NCI-H1092 (cell line): ENCODE results near the gene GJC1.

Source experiments
- DNase-seq: peaks from one replicate; lab custom pipeline; 2025; lab: John Stamatoyannopoulos, UW

Gene GJC1

DNA sequence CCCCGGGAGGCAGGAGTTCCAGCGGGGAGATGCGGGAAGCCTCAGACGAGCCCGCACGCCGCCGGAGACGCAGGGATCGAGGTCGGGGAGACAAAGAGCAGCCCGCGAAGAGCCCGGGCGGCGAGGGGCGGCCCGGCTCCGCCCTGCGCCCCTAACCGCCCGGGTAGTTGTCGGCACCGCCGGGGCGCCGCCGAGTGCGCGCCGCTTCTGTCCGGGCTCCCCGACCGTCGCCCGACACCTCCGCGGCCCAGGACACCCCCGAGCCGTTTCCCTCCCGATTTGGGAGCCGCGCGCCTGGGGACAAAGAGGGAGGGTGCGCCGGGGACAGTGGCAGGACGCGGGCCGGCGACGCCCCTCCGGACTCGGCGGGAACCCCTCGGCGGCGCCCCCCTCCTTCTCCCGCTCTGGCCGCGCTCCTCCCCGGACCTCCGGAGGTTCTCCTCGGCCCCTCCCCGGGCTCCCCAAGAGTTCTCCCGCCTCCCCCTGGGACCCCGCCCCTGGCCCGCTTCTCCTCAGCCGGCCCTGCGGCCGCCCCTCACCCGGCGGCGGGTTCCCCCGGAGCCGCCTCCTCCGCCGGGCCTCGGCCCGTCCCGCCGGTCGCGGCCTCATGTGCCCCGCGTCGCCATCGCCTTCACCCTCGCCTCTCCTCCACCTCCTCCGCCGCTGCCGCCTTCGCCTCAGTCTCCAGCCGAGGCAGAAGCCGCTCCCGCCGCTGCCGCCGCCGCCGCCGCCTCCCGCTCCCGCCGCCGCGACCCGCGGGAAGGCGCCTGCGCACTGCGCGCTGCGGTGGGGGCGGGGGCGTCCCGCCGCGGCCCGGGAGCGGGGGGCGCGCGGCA lies at the start of gene GJC1:
Gene GJC1 (minus strand): TSS at position 765 of the 836 bp plus-strand sequence. CDS start 24,470 bp downstream, outside the sequence.
- DNase-seq: no peak

DNA sequence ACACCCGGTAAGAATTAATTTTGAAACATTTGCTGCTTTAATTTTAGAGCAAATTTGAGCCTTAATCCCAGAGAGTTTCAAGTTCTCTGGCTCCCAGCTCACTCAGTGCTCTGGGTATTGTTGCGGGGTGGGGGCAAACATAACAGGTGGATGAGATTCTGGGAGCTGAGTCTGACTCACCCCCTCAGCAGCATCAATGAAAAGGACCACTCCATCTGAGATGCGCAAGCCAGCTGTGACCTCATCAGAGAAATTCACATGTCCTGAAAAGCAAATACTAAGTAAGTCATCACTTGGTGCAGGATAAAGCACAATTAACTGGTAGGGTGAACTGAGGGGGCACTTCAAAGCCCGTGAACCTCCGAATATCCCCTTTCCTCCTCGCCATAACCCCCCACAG lies 49.3 kb upstream of the GJC1 start:
- no peak for DNase-seq

DNA sequence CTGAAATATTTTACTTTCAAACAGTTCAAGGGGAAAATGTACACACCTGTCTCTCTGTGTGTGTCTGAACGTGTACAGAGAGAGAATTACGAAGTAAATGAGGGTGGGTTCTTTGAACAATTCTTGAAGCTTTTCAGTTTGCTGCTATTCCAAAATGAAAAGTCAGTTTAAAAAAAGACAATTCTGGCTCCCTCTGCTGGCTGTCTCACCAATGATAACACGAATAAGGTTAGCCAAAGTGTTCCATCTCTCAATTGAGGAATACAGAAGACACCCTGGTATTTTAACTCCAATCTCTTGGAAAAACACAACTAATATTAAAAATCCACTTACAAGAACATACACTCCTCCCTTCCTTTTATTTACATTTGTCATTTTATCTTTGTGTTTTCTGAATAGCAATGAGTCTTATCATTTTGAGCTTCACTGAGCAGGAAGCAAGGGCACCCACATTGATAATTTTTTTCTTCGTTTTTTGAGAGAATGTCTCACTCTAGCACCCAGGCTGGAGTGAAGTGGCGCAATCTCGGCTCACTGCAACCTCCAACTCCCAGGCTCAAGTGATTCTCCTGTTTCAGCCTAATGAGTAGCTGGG lies 48.6 kb upstream of the GJC1 start:
- DNase-seq: peak; percentile 45

DNA sequence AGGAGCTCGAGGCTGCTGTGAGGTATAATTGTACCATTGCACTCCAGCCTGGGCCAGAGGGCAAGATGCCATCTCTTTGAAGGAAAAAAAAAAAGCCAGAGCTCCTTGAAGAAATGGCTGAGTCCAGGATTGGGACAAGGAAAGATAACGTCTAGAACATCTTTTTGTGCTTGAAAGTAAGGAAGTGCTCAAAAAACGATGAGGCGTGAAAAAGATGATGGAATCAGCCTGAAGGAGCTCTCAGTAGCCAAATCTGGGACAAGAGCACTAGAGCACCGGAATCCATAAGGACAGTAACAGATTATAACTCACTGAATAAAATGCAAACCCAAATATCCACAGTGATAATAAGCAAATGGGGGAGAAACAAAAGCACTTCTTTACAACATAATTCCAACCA lies 47.0 kb upstream of the GJC1 start:
- no peak for DNase-seq

DNA sequence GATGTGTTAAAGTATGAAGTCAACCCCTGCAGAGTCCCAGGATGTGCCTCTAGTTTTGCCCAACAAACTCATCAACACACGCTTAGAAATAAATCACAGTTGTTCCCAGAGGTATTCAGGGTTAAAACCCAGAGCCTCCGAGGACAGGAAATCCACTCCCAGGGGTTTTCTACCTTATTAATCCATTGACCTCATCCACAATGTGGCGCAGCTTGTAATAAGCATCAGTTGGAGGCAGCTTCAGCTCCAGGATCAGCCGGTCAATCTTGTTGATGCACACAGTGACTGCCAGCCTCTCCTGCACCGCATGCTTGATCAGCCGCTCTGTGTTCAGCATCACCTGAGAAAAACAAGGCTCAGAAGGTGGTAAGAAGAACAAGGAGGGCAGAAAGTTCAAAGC lies 45.7 kb upstream of the GJC1 start:
- DNase-seq: no peak

DNA sequence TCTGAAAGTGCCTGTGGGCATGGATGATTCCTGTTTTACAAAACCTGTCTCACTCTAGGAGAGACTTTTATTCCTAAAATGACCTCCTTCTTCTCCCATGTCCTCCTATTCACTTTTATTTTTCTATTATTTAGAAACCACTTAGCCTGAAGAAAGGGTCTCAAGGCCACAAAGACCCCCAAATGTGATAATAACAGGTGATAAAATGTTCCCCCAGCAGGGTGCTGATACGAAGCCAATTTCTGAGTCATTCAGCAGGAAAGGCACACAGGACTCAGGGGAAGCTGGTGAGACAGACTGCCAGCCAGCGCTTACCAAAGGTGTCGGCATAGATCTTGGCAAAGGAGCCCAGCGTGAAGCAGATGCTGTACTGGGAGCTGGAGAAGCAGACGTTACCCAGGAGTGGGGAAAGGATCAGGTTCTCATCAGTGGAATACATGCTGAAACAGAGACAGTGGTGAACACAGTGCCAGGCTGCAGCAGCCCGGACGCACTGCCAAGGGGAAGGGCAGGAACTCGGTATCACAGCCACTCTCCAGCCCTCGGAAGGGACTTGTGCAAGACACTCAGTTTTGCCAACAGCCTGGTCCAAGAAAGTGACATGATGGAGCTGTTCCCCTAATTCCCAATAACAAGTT lies 42.2 kb upstream of the GJC1 start:
- peak; percentile 64 for DNase-seq

DNA sequence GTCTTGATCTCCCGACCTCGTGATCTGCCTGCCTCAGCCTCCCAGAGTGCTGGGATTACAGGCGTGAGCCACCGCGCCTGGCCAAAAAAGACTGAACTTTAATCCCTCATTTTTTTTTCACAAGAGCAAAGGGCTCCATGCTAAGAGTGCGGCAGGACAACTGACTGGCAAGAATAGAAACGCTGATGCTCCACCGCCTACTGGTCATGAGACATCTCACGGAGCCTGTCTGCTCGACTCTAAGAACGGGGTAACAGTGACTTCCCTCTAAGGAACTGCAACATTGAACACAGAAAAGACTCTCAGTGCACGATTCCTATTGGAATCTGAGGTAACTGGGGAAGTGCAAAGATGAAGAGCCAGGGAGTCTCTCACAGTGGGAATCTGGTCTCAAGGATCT lies 41.5 kb upstream of the GJC1 start:
- no peak for DNase-seq

DNA sequence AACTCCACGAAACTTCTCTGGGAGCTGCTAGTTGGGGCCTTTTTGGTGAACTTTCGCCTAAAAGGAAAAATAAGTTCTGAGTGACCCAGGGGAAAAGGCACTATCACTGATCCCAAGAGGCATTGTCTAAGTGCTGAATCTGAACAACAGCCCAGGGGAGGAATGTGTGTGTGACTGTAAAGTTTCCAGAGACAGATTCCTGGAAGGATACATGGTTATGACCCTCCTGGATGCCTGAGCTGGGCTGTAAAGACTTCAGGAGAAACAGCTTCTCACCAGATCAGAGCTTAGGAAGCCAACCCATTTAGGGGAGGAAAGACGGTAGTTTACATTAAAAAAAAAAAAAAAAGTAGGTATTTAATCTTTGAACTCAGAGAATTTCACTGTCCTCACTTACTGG lies 37.8 kb upstream of the GJC1 start:
- no peak for DNase-seq

DNA sequence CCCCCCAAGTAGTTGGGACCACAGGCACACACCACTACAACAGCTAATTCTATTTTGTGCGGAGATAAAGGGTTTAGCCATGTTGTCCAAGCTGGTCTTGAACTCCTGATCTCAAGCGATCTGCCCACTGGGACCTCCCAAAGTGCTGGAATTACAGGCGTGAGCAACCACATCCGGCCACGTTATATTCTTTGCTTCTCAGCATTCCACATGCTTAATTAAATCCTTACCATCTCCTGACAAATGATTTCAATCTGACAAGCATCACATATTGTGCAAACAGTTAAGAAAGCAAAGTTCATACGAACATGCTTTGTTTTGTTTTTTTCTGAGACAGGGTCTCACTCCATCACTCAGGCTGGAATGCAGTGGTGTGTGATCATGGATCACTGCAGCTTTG lies 35.8 kb upstream of the GJC1 start:
- DNase-seq: no peak

DNA sequence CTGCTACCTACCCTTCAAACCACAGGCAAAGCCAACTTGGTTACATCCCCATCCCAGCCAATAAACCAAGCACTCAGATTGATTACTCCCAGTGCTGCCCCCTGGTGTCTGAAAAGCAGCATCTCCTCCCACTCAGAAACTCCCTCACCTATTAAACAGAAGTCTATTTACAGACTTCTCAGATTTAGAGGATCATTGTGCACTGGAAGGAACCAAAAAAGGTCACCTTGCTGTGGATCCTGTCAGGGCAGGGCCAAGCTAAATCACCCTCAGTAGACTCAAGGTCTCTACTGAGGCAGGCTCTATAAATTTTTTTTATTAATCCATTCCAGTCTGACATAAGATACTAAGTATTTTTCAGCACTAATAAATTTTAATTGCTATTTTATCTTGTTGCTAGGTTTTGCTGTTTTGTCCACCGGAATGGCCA lies 35.2 kb upstream of the GJC1 start:
- DNase-seq: peak; percentile 60

DNA sequence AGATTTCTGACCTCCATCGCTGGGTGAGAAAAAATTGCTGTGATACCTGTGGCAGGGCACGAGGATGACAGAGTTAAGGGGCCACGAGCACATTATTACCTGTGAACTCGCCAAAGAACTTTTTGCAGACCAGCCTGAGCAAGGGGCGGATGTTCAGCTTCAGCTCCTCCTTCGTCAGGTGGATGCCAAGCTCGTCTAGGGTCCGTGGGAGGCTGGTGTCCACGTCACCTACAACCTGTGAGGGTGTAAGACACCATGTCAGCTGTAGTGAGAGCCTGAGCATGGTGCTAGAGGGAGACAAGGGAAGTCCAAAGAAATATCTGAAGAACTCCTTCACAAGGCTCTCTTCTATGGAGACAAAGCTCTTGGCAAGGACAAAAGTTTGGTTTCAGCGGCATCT lies 34.7 kb upstream of the GJC1 start:
- DNase-seq: no peak

DNA sequence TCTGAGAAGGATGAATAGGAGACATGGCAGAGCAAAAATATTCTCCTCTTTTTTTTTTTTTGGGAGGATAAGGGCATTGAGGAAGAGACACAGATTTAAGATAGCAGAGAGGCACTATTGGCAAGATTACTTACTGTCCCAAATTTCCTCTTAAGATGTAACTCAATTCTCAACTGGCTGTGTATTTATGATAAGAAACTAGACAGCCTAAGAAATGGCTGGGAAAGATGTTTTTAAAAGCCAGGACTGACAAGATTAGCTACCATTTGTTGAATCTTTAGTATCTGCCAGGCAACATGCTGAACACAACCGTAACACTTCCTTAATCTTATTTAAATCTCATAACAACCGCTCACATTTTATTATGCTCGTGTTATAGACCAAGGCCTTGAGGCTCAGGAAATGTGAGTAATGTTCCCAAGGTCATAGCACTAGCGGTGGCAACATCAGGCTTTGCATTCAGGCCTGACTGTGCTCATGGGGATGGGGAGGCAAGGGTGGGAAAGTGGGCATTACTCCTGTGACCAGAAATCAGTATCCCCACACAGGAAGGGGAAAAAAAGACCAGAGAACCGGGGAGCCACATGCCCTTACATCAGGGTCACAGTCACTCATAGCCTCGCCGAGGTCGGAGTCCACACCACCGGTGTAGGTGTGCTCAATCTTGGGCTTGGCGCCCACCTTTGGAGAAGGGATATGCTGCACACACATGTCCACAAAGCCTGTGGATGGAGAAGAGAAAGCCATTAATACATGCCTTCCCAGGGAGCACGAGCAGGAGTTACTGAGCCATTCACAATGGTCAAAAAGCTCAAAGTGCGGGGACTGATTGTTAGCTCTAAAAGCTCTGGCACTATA lies 33.2 kb upstream of the GJC1 start:
- DNase-seq: no peak

DNA sequence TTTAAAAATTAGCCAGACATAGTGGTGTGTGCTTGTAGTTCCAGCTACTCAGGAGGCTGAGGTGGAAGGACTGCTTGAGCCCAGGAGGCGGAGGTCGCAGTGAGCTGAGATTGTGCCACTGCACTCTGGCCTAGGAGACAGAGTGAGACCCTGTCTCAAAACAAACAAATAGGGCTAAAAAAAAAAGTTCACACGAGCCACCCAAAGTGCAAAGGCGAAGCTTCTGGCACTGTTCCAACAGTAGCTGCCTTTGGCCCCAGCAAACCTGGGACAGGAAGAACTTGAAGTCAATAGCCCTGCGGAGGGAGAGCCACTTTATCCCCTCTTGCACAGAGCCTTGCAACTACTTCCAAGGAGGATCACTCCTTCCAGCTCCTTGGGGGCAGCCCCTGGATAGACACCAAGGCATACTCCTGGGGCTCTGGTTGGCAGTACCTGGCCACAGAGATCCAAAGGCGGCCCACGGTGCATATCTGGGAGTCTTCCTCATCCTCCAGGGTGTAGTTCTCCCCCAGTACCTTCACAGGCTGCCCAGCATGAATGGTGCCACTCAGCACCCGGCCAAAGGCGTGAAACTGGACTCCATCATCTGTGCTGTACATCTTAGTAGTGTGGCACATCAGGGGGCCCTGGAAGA lies 32.3 kb upstream of the GJC1 start:
- no peak for DNase-seq

DNA sequence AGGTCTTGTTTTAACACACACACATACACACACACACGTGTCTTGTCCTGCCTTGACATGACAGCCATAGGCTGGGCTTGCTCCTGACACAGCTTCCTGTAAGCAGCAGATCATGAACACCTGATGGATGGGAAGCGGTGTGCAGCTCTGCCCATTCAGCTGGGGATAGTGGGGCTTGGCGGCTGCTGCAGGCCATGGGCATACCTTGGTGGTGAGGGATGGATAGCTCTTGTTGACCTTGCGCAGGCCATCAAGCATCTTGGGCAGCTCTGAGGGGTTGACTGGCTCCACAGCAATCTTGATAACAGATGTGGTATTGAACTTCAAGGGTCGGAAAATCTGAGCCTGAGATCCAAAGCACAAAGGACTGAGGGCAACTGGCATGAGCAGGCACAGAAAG lies 29.6 kb upstream of the GJC1 start:
- no peak for DNase-seq

DNA sequence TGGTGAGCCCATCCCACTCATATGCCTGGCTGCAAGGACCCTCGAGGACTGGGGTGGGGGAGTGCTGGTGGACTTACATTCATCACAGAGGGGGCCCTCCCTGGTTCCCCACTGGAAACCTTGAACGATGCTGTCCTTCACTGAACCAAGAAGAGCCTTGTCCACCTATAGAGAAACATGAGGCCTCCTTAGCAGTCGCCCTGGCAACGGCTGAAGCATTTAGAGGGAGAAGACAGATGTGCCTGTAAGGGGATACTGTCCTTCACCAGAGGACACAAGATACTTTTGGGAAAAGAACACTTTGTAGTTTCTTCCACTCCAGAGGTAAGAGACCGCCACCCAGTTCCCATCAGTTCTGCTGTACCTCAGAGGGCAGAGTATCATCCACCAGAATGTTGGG lies 24.1 kb upstream of the GJC1 start:
- no peak for DNase-seq

DNA sequence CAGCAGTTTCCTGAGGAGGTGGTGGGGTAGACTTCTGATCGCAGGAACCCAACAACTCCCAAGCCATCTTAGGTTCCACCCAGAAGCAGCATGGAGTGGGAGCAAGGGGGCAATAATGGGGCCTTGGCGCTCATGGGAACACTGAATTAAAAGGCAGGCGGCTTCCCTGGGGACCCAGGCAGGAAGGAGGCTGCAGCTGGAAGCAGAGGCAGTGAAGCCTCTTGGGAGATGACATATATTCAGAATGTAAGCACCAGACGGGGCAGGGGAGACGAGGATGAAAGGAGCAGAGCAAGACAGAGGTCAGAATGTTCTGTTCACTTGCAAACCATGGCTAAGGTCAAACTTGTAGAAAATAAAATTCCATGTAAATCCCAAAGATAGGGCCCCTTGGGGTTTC lies 20.5 kb upstream of the GJC1 start:
- DNase-seq: no peak

DNA sequence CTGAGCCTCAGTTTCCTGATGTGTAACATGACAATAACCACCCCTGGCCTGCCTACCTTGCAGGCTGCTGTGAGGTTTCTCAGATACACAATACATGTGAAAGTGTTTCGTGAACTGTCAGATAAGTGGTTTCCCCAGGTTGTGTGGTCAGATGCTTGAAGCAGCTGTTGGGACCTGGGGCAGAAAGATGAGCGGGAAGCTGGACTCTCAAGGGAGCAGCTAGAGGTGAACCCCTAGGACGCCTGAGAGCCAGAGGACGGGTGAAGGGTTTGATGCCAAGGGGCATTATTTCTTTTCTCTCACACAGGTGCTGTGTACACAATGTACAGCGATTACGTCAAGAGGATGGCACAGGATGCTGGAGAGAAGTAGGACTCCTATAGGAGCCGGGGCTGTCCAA lies 19.9 kb upstream of the GJC1 start:
- no peak for DNase-seq

DNA sequence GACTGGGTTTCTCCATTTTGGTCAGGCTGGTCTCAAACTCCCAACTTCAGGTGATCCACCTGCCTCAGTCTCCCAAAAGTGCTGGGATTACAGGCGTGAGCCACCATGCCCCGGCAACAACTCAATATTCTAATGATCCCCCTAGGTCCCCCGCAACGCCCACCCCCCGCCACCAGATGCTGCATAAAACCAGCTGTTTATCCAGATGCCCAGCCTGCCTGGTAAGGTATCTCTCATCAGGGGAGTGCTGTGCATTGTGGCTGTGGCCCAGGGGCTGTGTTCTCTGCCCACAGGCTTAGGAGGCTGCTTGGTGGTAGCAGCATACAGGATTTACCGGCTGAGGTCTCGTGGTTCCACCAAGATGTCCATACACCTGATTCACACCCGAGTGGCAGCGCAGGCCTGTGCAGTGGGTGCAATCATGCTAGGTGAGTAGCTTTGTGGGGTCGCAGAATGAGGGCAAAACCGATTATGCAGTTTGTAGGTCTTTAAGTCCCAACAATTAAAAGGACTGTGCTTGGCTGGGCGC lies 18.9 kb upstream of the GJC1 start:
- no peak for DNase-seq

DNA sequence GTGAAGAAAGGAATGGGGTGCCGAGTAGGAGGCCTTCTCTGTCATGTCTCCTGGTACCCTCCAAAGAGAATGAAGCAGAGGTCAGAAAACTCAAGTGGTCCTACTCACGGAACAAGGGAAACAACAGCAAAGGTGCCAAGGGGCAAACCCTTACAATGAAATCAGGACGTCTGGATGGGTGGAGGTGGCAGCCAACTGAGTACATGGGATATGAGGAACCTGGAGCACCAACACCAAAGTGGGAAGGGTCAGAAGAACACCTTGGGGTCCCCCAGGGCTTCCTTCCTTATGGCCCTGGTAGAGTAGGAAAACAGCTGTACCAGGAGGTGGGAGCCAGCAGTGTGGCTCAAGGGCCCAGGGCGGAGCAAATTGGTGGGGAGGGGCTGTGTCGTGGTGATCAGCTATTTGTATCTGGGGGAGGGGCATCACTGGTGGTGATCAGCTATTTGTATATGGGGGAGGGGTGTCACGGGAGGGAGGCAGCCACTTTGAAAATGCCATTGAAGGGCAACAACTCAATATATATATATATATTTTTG lies 18.2 kb upstream of the GJC1 start:
- DNase-seq: no peak

DNA sequence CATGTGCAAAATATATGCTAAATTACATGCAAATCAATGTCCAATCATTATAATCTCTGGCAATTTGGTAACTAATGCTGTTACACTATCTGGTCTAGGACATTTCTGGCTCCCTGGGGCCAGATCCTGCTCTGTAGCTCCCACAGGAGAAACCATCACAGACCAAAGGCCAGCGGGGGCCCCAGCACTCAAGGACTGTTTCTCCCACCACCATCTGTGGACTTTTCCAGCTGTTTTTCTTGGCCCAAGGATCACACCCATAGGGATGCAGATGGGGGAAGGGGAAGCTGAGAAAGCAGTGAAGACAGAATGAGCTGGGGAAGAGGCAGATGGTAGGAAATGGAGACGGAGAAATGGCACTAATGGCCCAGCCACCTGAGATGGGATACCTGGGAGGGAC lies 17.5 kb upstream of the GJC1 start, which contains the start of gene HIGD1B:
Gene HIGD1B (plus strand): TSS at position 298 of the 400 bp plus-strand sequence. CDS start 270 bp downstream, outside the sequence.
- no peak for DNase-seq

DNA sequence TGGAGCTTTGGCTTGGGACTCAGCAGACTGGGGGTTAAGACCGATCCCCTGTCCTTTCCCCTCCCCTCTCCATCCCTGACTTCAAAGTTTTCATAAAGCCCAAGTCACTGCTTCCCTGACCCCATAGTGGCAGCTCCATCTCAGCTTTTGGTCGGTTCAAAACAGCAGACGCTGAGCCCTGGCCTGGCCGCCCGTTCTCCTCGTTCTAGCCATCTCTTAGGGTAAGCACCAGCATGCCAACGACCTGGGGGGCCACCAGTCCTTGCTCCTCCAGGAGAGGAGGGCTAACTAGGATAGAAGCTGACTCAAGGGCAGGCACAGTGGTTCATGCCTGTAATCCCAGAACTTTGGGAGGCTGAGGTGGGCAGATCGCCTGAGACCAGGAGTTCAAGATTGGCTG lies 16.1 kb upstream of the GJC1 start:
- no peak for DNase-seq
